Caco-2 (cell line): ENCODE measurements around the gene SIK2. TPM values are rescaled to one million over a fixed set of nuclear protein-coding genes. Genes with fewer than 3 reads are reported as not detected.
"Not testable (repeated sequence)": the region's sequence is repeated elsewhere in the genome, so short reads cannot be mapped to it uniquely, and the experiment has no call there.

Experiments used
- BruUV-seq: library from RNA; stranded (reverse); fragments of 400-500 nt; replicated peaks from 2 replicates; lab custom pipeline; 2021; lab: Mats Ljungman, UMichigan
- CTCF ChIA-PET: fragments of 300-600 bp; sonication (Branson Sonifier 250); formaldehyde crosslinking; loops from one replicate; lab custom pipeline; 2022; ENCODE audit warnings: antibody characterized with exemption; lab: Charles Lee
- POLR2A ChIA-PET: fragments of 300-600 bp; sonication (Branson Sonifier 250); formaldehyde crosslinking; loops from one replicate; lab custom pipeline; 2022; ENCODE audit warnings: antibody characterized with exemption; lab: Charles Lee
- DNase-seq, 2 experiments: peaks; one replicate each; pipeline versions ENCODE4 v3.0.0 to v3.0.0-alpha.2; 2020 to 2022
- H3K27me3 ChIP-seq: replicated peaks from 2 replicates; pipeline ENCODE4 v1.6.0; 2011; ENCODE audit warnings: low read length; ENCODE audit not compliant: control insufficient read depth, insufficient read depth
- H3K36me3 ChIP-seq: 2 replicates; pipeline ENCODE4 v1.5.1; 2011; ENCODE audit warnings: low read length; ENCODE audit not compliant: control insufficient read depth, insufficient read depth
- H3K4me1 ChIP-seq: fragments of 250-450 bp; sonication (Bioruptor Pico); 2 replicates; pipeline ENCODE4 v1.5.1; 2020; ENCODE audit warnings: mild to moderate bottlenecking
- H3K4me3 ChIP-seq: 2 replicates; pipeline ENCODE4 v1.5.1; 2011; ENCODE audit warnings: low read depth, mild to moderate bottlenecking, control low read depth, low read length
- H3K9me3 ChIP-seq: fragments of 250-450 bp; sonication (Bioruptor Pico); 2 replicates; pipeline ENCODE4 v1.5.1; 2020; ENCODE audit warnings: mild to moderate bottlenecking, moderate library complexity
- H3K27ac Mint-ChIP-seq: one replicate; pipeline ENCODE4 v1.8.0; 2022; ENCODE audit warnings: mixed read lengths; ENCODE audit not compliant: unreplicated experiment
- H3K27me3 Mint-ChIP-seq: one replicate; pipeline ENCODE4 v1.8.0; 2022; ENCODE audit warnings: mixed read lengths; ENCODE audit not compliant: insufficient read depth, unreplicated experiment
- H3K36me3 Mint-ChIP-seq: one replicate; pipeline ENCODE4 v1.8.0; 2022; ENCODE audit warnings: mild to moderate bottlenecking, mixed read lengths; ENCODE audit not compliant: insufficient read depth, unreplicated experiment
- H3K4me1 Mint-ChIP-seq: one replicate; pipeline ENCODE4 v1.8.0; 2022; ENCODE audit warnings: low read depth, mixed read lengths; ENCODE audit not compliant: unreplicated experiment
- H3K4me3 Mint-ChIP-seq: one replicate; pipeline ENCODE4 v1.8.0; 2022; ENCODE audit warnings: mild to moderate bottlenecking, moderate library complexity, mixed read lengths; ENCODE audit not compliant: unreplicated experiment
- H3K9me3 Mint-ChIP-seq: one replicate; pipeline ENCODE4 v1.8.0; 2022; ENCODE audit warnings: mixed read lengths; ENCODE audit not compliant: unreplicated experiment
- CTCF ChIP-seq, 2 experiments: fragments of 200-600 bp in 1 of 2; IDR thresholded peaks; 1 replicate in 1 of 2; 2 replicates in 1 of 2; pipeline versions ENCODE4 v1.5.1 to v1.8.0; 2011 to 2022; ENCODE audit warnings: antibody characterized with exemption in 1 of 2, control low read depth in 1 of 2, inconsistent platforms in 1 of 2, low read depth in 1 of 2, low read length in 1 of 2, mild to moderate bottlenecking in 1 of 2, moderate library complexity in 1 of 2; ENCODE audit not compliant: insufficient read depth in 1 of 2, severe bottlenecking in 1 of 2, unreplicated experiment in 1 of 2
- intact Hi-C: fragments of 100-400 bp; cut with micrococcal nuclease; formaldehyde crosslinking; loops from one replicate; pipeline ENCODE4 v1.10.0; 2022; ENCODE audit not compliant: unreplicated experiment
- total RNA-seq: library from RNA; stranded (reverse); gene quantifications from 2 replicates; pipeline ENCODE4 v1.2.3, GENCODE V29; 2022

SIK2 gene
- total RNA-seq, 1 experiment from 2014 or later = 40.2 TPM

GRCh38 chr11:111766834-111767142 lies 164.5 kb downstream of the SIK2 start:
- H3K4me3 Mint-ChIP-seq = peak overlapping the region; percentile 85
- no peaks in the 10 kb centered on the region for H3K9me3 Mint-ChIP-seq
- H3K36me3 ChIP-seq = 0 out of 2 replicates have a peak, but pooled peaks cover 2% of the 10 kb centered on the region
- peaks cover 22% of the 10 kb centered on the region for H3K4me1 Mint-ChIP-seq
- H3K27me3 ChIP-seq = no peaks in the 10 kb centered on the region
- no peaks in the 10 kb centered on the region for H3K27me3 Mint-ChIP-seq
- BruUV-seq = no TSS peak
- ChIA-PET POLR2A (interaction anchor here (0.8 to 2.2 kb wide), 6 partner anchors 9 to 143 kb away, joined by 3 to 17 read pairs (median 8); partner anchors contain the start of gene ALG9), CTCF (interaction anchor here (1.0 to 4.6 kb wide), 8 partner anchors 8 to 312 kb away, joined by 3 to 46 read pairs (median 4); partner anchors contain the start of gene ALG9)
- no peaks in the 10 kb centered on the region for H3K9me3 ChIP-seq
- peaks cover 10% of the 10 kb centered on the region for H3K4me1 ChIP-seq
- intact Hi-C loops = loop anchor here (1.0 to 2.0 kb wide), 6 partner anchors 11 to 164 kb away; partner anchors contain the start of gene SIK2
- peak overlapping the region; percentile 84 for H3K27ac Mint-ChIP-seq
- DNase-seq = no peak
- H3K36me3 Mint-ChIP-seq = peaks cover 44% of the 10 kb centered on the region
- peak in 1 of 2 experiments; percentile 0 for TF ChIP-seq CTCF (IDR thresholded peaks at IDR 0.05; ENCODE audit: insufficient read depth in 1 of 2, low read depth in 1 of 2, low read length in 1 of 2, severe bottlenecking in 1 of 2, unreplicated experiment in 1 of 2)
- H3K4me3 ChIP-seq = peak overlapping the region; percentile 61

- Mint-ChIP-seq H3K9me3 (no peaks in the 10 kb centered on the region), H3K27me3 (no peaks in the 10 kb centered on the region), H3K27ac (peak overlapping the region; percentile 29), H3K4me3 (no peak overlapping the region), H3K36me3 (peaks cover 12% of the 10 kb centered on the region), H3K4me1 (peaks cover 13% of the 10 kb centered on the region)
- POLR2A ChIA-PET = no interaction called here
- no peak for DNase-seq
- TF ChIP-seq CTCF (IDR thresholded peaks at IDR 0.05; ENCODE audit: insufficient read depth in 1 of 2, low read depth in 1 of 2, low read length in 1 of 2, severe bottlenecking in 1 of 2, unreplicated experiment in 1 of 2) = no peak
- CTCF ChIA-PET = no interaction called here
- Histone ChIP-seq H3K36me3 (no peaks in the 10 kb centered on the region), H3K9me3 (no peaks in the 10 kb centered on the region), H3K27me3 (no peaks in the 10 kb centered on the region), H3K4me3 (no peak overlapping the region), H3K4me1 (peaks cover 5% of the 10 kb centered on the region; the same call in 1 of the 2 replicates)
- BruUV-seq = no TSS peak
- intact Hi-C loops = no loop called here
These were observed 168.4 kb downstream of the SIK2 start for GRCh38 chr11:111770581-111771134.

- ChIA-PET POLR2A (interaction anchor here (0.8 kb wide), 1 partner anchor 8 kb away, joined by 3 read pairs; no protein-coding TSS in a partner anchor), CTCF (interaction anchor here (1.1 kb wide), 1 partner anchor 174 kb away, joined by 3 read pairs; no protein-coding TSS in a partner anchor)
- H3K36me3 ChIP-seq, H3K27me3 Mint-ChIP-seq, H3K4me3 Mint-ChIP-seq, H3K36me3 Mint-ChIP-seq, DNase-seq, H3K27me3 ChIP-seq, intact Hi-C loops, H3K9me3 Mint-ChIP-seq, BruUV-seq, H3K4me3 ChIP-seq, H3K4me1 ChIP-seq, H3K9me3 ChIP-seq: not testable (repeated sequence)
- Mint-ChIP-seq H3K27ac (peak overlapping the region; percentile 29), H3K4me1 (peaks cover 13% of the 10 kb centered on the region)
These were observed 169.0 kb downstream of the SIK2 start for GRCh38 chr11:111771205-111771604.
